NK-92 treated with Interleukin-12 subunit alpha and Interleukin-12 subunit beta, amount 100 ng/mL, for 24 hours (cell line): ENCODE measurements around the gene RAB31.
"Not testable (repeated sequence)": the region's sequence is repeated elsewhere in the genome, so short reads cannot be mapped to it uniquely, and the experiment has no call there.

Source experiments
- DNase-seq: peaks from one replicate; lab custom pipeline; 2025; lab: John Stamatoyannopoulos, UW

Gene RAB31, protein sequence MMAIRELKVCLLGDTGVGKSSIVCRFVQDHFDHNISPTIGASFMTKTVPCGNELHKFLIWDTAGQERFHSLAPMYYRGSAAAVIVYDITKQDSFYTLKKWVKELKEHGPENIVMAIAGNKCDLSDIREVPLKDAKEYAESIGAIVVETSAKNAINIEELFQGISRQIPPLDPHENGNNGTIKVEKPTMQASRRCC

DNA sequence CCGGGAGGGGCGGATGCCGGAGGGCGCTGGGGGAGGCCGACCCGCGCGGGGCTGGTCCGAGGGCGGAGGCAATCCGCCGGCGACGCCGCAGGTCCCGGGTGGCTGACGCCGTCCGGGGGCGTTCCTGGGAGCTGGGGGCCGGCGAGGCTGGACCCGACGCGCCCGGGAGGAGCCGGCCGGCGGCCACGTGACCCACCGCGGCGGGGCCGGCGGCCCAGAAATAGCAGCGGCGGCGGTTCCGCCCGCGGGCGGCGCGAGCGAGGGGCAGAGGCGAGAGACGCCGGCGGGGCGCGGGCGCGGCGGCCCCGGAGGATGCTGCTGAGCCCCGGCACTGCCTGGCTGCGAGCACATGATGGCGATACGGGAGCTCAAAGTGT lies at the start of gene RAB31:
RAB31 (plus strand) TSS at position 245 of the 377 bp plus-strand sequence; CDS start at position 350, 105 bp downstream.
- no peak for DNase-seq

DNA sequence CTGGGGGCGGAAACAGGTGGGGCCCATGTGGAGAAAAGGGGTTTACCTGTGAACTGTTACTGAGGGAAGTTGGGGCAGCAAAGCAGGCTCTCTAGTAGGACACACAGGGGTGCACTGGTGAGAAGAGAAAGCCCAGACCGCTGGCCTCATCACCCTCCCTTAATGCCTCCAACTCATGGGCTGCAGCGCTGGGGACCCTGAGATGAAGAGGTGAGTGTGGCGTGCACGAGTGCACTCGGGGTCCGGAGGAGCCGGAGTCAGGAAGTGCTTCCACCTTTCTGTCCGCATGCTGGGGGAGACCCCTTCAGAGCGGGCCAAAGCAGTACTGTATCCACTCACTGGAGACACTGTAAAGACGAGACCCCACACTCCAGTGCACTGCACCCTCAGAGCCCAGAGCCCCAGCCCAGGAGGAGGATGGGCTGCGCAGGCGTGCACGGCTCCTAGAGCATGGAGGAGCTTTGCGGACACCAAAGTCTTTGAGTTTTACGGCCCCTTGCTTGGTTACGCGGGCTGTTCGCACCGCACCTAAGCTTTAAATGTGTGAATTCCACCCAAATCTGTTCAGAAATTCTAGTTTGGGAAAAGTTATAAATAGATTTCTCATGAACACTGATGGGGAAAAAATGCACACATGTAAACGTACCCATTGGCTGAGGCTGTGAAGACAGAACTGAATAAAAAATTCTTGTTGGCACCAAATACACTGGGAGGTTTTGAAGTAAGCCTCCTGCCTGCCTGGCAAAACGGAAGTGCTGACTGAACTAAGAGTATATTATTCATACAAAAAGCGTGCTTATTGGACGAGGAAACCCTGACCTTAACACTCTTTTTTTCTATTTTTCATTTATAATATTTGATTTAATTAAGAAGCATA lies 48.4 kb upstream of the RAB31 start:
- DNase-seq = no peak

DNA sequence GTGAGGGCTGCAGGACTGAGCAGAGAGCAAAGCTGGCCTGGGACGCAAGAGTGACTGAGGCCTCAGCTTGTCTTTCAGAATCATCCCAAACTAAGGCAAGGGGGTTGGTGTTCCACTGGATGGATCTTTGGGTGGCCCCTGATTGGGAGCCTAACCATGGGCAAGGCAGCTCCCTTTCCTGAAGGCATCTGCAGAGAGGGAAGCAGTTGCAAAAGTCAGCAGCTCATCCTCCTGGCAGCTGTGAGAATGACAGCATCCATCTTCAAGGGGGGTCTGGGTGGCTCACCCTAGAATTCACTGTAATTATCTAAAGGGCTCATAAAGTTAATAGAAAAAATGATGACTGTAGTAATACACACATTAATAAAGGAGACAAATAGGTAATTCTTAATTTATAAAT lies 46.5 kb upstream of the RAB31 start:
- no peak for DNase-seq

DNA sequence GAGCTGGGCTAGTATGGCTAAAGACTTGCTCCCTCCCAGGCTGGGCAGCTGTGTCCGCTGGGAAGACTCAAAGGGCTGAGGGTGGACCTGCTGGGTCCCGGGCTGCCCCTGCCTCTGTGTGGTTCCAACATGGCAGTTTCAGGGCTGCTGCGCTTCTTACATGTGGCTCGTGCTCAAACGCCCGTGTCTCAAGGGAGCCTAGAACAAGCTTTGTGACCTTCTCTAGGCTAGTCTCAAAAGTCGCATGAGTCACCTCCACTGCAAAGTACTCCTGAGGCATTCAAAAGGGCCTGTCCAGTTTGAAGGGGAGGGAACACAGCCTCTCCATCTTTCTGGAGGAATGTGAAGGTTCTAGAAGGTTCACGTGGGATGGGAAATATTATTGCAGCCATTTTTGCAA lies 44.7 kb upstream of the RAB31 start:
- DNase-seq = no peak

DNA sequence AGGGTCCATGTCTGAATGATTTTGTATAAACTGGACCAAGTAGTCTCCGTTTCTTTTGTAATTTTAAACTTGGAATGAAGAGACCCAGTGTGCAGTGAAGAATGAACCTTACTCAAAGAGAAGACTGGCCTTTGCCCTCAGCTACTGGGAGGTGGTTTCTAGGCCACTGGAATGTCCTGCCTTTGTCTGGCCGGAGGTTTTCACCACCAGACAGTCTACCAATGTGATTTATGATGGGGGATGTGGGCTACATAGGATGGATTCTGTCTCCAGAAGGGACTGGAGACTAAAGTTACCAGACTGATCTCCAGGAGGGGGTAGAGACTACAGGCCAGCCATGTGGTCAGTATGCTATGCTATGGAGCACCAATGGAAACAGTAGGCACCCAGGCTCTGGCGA lies 42.8 kb upstream of the RAB31 start:
- DNase-seq = no peak

DNA sequence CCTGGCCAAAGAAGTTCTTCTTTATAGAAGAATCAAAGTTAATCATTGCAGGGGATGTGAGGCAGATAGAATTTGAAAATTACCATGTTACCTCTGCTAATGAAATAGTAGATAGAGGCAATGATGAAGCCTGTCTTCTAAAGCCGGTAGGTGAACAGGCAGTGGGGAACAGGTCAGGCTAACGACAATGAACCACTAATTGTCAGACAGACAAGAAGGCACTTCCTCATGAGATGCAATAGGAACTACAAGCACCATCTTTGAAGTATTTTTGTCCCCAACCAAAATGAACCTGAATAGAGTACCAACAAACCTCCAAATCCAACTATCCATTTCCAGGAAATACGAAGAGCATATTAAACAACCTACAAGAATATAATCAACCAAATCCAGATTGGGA lies 41.6 kb upstream of the RAB31 start:
- no peak for DNase-seq

DNA sequence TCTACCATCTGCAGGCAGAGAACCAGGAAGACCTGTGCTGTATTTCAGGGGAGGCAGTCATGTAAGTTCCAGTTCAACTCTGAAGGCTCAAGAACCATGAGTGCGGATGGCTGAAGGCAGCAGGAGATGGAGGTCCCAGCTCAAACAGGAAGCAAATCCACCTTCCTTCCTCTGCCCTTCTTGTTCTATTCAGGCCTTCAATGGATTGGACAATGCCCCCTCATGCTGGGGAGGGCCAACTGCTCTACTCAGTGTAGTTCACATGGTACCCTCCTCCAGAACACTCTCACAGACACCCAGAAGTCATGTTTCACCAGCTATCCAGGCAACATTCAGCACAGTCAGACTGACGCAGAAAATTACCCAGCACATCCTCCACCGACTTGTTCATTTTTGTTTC lies 39.1 kb upstream of the RAB31 start:
- no peak for DNase-seq

DNA sequence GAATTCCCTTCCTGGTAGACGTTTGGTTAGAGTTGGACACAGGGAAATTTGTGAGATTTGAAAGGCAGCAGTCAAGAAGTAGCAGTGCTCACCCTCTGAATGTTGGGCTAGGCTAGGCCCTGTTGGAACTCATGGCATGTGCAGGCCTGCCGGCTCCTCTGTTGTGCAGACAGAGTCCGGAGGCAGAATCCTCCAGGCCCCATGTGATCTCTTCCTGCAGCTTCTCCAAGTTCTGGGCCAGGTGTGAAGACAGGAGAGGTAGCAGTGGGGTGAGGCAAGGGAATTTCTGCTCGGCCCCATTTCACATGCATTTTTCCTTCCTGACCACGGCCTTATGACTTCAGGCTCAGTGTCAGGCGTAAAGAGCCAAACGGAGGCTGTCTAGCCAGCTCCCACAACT lies 36.9 kb upstream of the RAB31 start:
- DNase-seq = no peak

DNA sequence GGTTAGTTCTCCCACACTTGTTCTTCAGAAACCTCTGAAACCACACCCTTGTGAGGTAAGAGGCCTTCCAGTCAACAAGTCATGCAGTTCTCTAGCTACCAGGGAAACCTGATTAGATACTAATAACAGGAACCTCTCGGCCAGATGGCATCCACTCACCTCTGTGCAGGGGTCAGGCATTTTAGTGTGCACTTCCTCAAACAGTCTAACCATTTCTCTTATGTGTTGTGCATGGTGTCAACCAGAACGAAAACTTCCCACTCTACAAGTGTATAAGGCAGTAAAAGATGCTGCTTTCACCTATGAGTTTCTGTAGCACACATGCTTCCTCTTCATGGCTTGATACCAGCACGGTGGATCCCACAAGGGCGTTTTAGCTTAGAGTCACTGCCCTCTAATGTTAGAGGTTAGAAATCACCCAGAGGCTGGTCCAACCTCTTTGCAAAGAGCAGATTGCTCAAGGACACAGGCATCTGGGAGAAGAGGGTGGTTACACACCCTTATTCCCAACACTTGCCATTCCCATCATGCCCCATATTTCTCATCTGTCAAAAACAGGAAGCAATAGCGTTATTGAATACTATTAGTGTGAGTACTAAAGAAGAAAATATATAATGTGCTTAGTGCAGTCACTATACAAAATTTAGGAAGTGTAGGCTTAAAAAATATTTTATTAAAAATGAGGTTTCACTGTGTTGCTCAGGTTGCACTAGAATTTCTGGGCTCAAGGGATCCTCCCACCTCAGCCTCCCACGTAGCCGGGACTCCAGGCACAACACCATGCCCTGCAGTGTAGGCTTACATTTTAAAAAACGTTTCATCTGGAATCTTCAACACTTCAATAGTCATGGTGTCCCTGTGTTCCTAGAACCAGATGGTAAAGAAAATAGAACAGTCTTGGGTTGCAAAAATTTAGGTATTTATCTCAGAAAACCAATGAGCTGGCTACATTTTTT lies 34.5 kb upstream of the RAB31 start:
- DNase-seq = peak; percentile 15

DNA sequence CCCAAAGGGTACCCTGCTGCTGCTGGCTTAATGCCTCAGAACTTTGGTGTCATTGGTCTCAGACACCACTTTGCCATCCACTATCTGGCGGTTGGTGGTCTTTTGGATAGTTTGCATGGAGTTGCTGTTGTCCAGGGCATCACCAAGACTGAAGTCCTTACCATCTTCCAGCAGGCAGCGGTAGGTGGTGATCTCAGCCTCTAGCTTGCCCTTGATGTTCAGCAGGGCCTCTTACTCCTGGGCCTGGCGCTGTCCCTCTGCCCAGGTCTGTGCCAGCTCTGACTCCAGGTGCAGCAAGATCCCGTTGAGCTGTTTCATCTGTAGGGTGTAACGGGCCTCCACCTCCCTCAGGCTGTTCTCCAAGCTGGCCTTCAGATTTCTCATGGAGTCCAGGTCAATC lies 29.9 kb upstream of the RAB31 start:
- not testable (repeated sequence) for DNase-seq

DNA sequence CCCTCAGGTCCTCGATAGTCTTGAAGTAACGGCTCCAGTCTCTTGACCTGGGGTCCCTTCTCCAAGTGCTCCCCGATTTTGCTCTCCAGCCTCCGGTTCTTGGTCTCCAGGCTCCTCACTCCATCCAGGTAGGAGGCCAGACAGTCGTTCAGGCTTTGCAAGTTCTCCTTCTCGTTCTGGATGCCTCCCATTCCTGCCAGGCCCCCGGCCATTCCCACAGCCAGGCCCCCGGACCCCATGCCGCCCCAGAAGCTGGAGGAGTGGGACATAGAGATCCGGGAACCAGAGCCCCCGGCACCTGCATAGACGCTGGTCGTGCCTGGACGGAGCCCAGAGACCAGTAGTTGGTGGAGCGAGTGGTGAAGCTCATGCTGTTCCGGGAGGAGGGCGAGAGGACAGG lies 29.0 kb upstream of the RAB31 start:
- DNase-seq = no peak

DNA sequence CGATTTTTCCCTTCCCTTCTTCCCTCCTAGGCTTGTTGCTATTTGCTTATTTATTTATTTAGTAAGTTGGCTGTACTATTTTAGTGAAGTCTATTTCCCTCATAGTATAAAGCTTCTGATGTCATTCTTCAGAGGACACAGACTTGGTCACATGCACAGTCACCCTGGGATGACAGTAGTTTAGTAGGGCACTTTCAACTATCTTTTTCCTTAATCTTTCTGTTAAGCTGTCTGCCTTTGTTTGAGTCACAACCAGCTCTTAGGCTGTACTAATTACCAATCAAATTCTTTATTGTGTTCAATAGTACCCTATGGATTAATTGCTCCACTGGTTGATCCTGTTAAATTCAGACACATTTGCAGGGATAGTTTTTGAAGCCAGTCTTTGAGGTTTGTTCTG lies 26.9 kb upstream of the RAB31 start:
- no peak for DNase-seq

DNA sequence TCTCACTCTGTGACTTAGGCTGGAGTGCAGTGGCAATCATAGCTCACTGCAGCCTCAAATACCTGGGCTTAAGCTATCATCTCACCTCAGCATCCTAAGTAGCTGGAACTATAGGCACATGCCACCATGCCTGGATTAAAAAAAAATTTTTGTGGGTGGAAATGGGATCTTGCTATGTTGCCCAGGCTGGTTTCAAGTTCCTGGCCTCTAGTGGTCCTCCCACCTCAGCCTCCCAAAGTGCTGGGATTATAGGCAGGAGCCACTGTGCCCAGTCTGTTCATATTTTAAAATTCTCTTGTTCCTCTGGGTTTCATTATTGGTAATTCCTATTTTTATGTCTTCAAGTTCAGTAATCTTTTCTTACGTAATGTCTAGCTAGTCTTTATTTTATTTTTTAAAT lies 25.5 kb upstream of the RAB31 start:
- no peak for DNase-seq

DNA sequence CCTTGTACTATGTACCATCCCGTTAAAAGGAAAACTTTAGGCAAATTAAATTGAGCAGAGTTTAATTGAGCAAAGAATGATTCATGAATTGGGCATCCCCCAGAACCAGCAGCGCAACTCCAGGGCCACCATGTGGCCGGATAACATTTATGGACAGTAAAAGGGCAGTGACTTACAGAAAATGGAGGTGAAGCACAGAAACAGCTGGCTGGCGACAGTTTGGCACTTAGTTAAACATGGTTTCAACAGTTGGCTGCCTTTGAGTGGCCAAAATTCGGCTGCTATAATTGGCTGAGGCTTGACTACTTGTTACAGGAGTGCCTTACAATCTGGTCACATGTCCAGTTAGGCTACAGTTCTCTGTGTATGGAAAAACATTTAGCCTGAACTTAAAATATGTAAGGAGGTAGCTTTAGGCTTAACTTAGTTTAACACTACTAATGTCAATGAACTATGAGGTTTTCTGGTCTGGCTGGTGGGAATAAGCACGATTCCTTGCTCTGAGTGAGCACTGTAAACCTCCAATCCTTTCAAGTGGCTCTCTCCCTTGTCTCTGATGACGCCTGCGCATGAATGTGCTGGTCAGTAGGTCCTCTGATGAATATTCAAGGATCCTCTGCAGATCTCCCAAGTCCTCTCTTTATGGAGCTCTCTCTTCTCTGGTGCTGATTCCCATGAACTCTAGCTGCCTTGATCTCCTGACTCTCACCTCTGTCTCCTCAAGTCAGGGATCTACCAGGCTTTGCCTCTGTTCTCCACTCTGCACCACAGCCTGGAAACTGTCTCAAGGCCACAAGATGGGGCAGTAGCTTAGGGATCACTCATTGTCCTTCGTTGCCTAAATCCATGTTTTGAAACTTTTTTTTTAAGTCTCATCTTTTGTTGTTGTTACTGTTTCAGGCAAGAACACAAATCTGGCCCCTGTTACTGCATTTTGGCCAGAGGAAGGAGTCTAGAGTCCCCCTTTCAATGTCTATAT lies 24.4 kb upstream of the RAB31 start:
- DNase-seq = no peak

DNA sequence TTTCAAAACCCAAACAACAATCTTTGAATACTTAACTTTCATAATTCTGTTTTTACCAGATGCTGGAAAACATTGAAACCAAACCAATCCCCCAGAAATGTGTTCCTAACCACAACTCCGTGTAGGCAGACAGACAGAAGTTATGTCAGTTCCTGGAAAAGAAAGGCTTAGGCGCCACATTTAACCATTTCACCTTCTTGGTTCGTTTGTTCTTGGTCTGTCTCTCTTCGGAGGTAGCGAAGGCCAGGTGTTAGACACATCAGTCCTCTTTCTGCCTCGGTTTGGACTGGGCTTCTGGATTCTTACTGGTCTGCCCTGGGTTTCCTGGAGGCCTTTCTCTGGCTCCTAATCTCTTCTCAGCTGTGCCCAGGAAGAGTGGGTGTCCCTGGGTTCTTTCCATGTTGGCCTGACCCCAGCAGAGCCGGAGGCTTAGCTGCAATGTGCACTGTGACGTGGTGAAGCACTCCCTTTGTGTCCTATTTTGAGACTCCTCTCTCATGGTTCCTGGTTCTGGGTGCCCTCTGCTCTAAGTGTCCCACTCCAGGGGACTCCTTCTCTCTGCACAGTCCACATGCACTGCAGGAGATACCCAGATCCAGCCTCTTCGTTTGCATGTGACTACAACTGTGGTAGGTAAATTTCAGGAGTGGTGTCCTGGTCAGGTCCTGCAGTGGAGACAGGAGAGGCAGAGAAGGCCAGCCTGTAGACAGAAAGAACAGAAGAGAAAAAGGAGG lies 23.1 kb upstream of the RAB31 start:
- DNase-seq = no peak

DNA sequence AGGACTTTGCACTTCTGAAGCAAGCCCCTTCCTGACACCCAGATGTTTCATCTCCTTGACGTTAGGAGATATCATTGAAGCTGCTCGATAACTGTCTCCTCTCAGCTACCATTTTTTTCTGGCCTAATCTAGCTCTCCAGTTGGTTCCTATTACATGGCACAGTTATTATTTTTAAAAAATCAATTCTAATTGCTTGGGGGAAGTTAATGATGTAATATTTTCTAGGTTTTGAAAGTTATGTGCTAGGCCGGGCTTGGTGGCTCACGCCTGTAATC lies 22.5 kb upstream of the RAB31 start:
- DNase-seq = no peak

DNA sequence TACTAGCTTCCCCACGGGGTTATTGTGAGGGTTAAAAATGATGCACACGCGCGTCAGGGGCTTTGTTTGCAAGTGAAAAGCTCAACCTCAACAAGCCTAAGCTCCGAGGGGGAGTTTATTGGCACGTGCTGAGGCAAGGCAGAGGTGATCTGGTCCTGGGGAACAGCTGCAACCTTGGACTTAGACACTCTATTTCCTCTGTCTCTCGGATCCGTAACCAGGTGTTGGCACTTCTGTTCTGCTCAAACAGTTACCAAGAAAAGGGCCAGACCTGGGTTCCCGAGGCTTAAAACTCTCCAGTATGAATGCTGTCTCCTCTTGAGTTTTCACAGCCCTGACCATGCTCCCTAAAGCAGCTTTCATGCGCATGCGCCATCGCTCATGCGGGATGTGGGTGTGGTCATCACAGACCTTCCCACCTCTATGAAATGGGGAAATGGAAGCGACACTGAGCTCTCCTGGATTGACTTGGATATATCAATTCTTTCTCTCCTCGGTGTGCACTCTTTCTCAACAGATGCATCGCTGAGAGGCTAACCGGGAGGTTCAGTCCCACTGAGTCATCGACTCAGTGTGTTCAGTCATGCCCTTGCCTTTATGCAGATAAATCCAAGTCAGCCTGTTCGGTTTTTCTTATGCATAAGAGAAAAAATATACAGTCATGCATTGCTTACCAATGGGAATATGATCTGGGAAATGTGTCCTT lies 19.9 kb upstream of the RAB31 start:
- no peak for DNase-seq

DNA sequence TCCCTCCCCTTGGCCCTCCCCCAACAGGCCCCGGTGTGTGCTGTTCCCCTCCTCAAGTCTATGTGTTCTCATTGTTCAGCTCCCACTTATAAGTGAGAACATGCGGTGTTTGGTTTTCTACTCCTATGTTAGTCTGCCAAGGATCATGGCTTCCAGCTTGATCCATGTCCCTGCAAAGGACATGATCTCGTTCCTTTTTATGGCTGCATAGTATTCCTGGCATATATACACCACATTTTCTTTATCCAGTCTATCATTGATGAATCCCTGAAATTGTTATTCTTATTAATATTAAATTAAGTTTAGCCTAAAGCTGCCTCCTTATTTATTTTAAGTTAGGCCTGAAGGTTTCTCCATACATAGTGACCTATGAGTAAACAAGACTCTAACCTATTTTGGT lies 18.8 kb upstream of the RAB31 start:
- no peak for DNase-seq

DNA sequence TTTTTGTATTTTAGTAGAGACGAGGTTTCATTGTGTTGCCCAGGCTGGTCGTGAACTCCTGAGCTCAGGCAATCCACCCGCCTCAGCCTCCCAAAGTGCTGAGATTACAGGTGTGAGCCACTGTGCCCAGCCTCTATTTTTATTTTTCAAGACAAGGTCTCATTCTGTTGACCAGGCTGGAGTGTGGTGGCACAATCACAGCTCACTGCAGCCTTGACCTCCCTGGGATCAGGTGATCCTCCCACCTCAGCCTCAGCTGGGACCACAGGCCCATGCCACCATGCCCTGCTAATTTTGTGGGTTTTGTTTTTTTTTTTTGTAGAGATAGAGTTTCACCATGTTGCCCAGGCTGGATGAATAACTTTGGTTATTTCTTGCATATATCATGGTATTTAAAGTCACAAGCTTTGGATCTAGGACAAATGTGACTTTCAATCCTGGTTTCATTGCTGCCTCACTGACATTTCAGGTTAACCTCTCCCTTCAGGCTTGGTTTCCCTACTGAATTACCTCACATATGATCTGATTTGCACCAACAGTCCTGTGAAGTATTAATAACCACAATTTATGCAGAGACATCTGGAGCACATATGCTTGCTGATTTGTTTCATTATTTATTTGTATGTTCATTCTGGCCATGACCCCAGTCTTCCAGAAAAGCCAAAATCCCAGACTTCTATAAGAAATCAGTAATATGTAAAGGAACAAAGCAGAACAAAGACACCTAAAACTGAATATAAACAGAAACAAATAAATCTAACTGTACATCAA lies 17.5 kb upstream of the RAB31 start:
- no peak for DNase-seq

DNA sequence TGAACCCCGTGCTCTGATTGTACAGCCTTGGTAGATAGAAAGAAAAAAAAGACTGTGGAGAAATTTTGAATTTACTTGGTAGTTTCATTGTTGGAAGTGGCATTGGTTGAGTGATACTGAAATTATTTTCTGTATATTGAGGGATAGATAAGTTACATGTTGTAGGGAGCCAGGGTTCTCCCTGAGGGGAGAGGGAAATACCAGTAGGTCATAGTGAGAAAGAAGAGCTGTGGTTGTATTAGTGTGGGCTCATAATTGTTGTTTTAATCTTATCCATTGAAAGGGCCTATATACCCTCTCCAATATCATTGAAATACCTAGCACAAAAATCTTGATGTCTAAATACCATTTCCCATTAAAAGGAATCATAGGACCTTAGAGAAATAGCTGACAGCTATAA lies 16.9 kb upstream of the RAB31 start:
- no peak for DNase-seq
